Mesodermal cell (in vitro differentiated cells): ENCODE measurements around the gene NKG7.
"Not testable (repeated sequence)": the region's sequence is repeated elsewhere in the genome, so short reads cannot be mapped to it uniquely, and the experiment has no call there.

Experiments
- H3K27ac ChIP-seq: 2 replicates; pipeline ENCODE4 v1.7.0; 2013; ENCODE audit warnings: mild to moderate bottlenecking, low read depth, low read length, moderate library complexity; ENCODE audit not compliant: severe bottlenecking
- H3K36me3 ChIP-seq: 2 replicates; pipeline ENCODE4 v1.7.1; 2013; ENCODE audit warnings: mild to moderate bottlenecking, low read length, moderate library complexity; ENCODE audit not compliant: control insufficient read depth, insufficient read depth
- H3K4me1 ChIP-seq: one replicate; pipeline ENCODE4 v1.7.1; 2013; ENCODE audit warnings: mild to moderate bottlenecking, low read length; ENCODE audit not compliant: insufficient read depth, control insufficient read depth, poor library complexity, severe bottlenecking
- H3K4me3 ChIP-seq: 2 replicates; pipeline ENCODE4 v1.7.0; 2013; ENCODE audit warnings: low read length, control low read depth, mild to moderate bottlenecking; ENCODE audit not compliant: insufficient read depth, poor library complexity, severe bottlenecking; ENCODE audit errors: extremely low read depth
- H3K9me3 ChIP-seq: 2 replicates; pipeline ENCODE4 v1.7.1; 2013; ENCODE audit warnings: mild to moderate bottlenecking, low read length, moderate library complexity; ENCODE audit not compliant: control insufficient read depth
- WGBS, 2 experiments: methylation state at CpG; one replicate each; pipeline ENCODE4 v1.1.5; 2013; ENCODE audit warnings: missing lambda C conversion rate in 2 of 2; ENCODE audit not compliant: insufficient coverage in 2 of 2; 5-methylcytosine and 5-hydroxymethylcytosine counted together

The NKG7 gene

GRCh38 chr19:51410950-51411748 lies 38.7 kb upstream of the NKG7 start:
- Histone ChIP-seq H3K4me1 (peaks cover 6% of the 10 kb centered on the region), H3K9me3 (peaks cover 4% of the 10 kb centered on the region), H3K4me3 (no peak overlapping the region), H3K36me3 (no peaks in the 10 kb centered on the region), H3K27ac (no peak overlapping the region)
- 88 to 98% methylated on average over 11 of the region's 15 CpGs for WGBS, 2 experiments

DNA sequence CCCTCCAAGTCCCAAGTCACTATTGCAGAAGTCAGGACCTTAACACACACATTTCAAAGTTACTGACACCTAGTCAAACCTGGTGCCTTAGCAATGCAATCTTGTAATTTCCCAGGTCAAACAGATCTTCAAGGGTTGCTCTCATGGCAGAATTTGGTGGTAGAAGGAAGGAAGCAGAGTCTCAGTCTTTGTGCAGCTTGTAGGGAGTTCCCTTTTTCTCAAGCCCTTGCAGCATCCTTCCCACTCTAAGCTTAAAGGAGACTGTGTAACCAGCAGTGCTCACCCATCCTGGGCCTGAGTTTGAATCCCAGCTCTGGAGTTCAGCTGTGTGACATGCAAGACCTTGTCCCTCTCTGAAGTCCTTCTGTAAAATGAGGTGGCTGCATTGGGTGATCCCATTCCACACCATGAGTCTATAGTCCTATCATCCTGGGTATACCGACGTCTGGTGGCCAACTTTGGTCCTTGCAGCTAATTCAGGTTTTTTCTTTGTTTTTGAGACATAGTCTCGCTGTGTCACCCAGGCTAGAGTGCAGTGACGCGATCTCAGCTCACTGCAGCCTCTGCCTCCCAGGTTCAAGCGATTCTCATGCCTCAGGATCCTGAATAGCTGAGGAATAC lies 35.2 kb upstream of the NKG7 start:
- 70 to 80% methylated on average over 6 of the region's 6 CpGs for WGBS, 2 experiments

GRCh38 chr19:51402117-51402516 lies 29.7 kb upstream of the NKG7 start:
- Histone ChIP-seq H3K4me1 (no peaks in the 10 kb centered on the region), H3K9me3 (peaks cover 44% of the 10 kb centered on the region), H3K4me3 (no peak overlapping the region), H3K27ac (no peak overlapping the region), H3K36me3 (no peaks in the 10 kb centered on the region)
- 95% methylated on average over 9 of the region's 9 CpGs for WGBS, 2 experiments

More for the DNA sequence above, 35.2 kb upstream of the NKG7 start:
- no peak overlapping the region for H3K27ac ChIP-seq
- H3K9me3 ChIP-seq = peaks cover 23% of the 10 kb centered on the region
- no peaks in the 10 kb centered on the region for H3K36me3 ChIP-seq
- H3K4me3 ChIP-seq = no peak overlapping the region
- peaks cover 6% of the 10 kb centered on the region for H3K4me1 ChIP-seq

DNA sequence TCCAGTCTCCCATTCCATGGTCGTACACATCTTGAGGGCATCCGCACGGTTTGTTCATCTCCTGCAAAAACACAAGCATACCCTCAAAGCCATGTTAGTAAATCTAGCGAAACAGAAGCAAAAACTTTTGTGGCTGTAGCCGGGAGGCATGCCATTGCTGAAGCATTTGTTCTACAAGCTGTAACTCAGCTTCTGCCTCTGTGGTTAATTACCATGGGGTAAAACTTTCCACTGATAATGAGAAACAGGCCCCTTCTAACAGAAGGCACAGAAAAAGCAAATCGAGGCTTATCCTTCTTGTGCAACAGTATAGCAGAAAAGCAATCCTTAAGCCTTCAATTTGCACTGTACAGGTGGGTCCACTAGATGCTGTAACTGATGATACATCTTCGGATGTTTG lies 27.5 kb upstream of the NKG7 start:
- peaks cover 33% of the 10 kb centered on the region for H3K9me3 ChIP-seq
- not testable (repeated sequence) for H3K36me3 ChIP-seq, H3K4me1 ChIP-seq, H3K27ac ChIP-seq, H3K4me3 ChIP-seq
- 92 to 100% methylated on average over 5 to 6 of the region's 7 CpGs for WGBS, 2 experiments

- peaks cover 30% of the 10 kb centered on the region for H3K9me3 ChIP-seq
- H3K36me3 ChIP-seq = no peaks in the 10 kb centered on the region
- 40% methylated on average over 1 of the region's 5 CpGs; no CpG with 5 or more reads in 1 of the 2 experiments for WGBS, 2 experiments
- no peak overlapping the region for H3K4me3 ChIP-seq
- H3K4me1 ChIP-seq = no peaks in the 10 kb centered on the region
- H3K27ac ChIP-seq = no peak overlapping the region
Observed at GRCh38 chr19:51399231-51399630, 26.8 kb upstream of the NKG7 start.

- Histone ChIP-seq H3K4me1 (no peaks in the 10 kb centered on the region), H3K9me3 (peaks cover 25% of the 10 kb centered on the region), H3K36me3 (no peaks in the 10 kb centered on the region), H3K27ac (peak overlapping the region; percentile 58), H3K4me3 (no peak overlapping the region)
- WGBS, 2 experiments = 65 to 71% methylated on average over 3 to 4 of the region's 7 CpGs
Observed at GRCh38 chr19:51398096-51398704, 25.7 kb upstream of the NKG7 start.

- 87 to 96% methylated on average over 9 of the region's 9 CpGs for WGBS, 2 experiments
- H3K4me1 ChIP-seq, H3K4me3 ChIP-seq, H3K36me3 ChIP-seq: not testable (repeated sequence)
- Histone ChIP-seq H3K27ac (peak overlapping the region; percentile 58), H3K9me3 (peaks cover 19% of the 10 kb centered on the region)
Observed at GRCh38 chr19:51397453-51397852, 25.0 kb upstream of the NKG7 start.

- Histone ChIP-seq H3K36me3 (no peaks in the 10 kb centered on the region), H3K4me3 (no peak overlapping the region), H3K27ac (no peak overlapping the region), H3K9me3 (peaks cover 6% of the 10 kb centered on the region), H3K4me1 (no peaks in the 10 kb centered on the region)
- WGBS, 2 experiments = 84% methylated on average over 2 of the region's 2 CpGs; no CpG with 5 or more reads in 1 of the 2 experiments
Observed at GRCh38 chr19:51396175-51396574, 23.7 kb upstream of the NKG7 start.

DNA sequence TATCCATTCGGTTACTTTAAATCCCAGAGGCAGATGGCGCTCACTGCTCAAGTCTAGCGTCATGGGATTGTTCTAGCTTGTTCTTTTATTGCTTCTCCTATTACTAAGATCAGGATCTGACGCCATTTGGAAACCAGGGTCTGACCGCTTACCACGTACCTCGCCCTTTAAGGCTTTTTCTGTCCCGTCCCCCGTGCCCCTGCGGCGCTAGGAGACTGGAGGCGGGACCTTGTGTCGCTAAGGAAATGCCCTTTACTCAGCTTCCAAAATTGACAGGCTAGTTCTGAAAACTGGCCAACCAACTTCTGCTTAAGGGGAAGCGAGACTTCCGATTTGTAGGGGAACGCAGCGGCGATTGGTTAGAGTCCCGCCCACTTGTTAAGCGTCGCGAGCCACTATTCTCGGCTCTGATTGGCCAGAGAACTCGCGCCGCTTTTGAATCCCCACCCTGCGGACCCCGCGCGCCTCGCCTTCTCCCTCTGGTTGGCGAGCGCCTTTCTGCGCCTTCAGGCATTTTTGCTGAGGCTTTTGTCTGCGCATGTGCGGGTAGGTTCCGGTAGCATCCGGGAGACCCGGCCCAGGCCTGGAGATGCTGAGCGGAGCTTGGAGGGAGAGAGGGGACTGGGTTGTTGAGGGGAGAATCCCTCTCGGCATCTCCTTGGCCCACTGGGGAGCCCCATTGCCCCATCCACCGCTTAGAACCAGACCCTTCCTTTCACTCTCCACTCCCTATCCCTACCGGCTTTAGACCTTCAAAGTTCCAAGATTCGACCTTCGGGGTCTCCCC lies 21.8 kb upstream of the NKG7 start:
- whole genome bisulfite sequencing, 2 experiments = 1 to 4% methylated on average over 35 to 41 of the region's 45 CpGs
- Histone ChIP-seq H3K4me1 (no peaks in the 10 kb centered on the region), H3K27ac (peak overlapping the region; percentile 79), H3K36me3 (no peaks in the 10 kb centered on the region), H3K9me3 (no peaks in the 10 kb centered on the region), H3K4me3 (peak overlapping the region; percentile 50)

- Histone ChIP-seq H3K4me1 (no peaks in the 10 kb centered on the region), H3K9me3 (no peaks in the 10 kb centered on the region), H3K4me3 (no peak overlapping the region), H3K36me3 (no peaks in the 10 kb centered on the region), H3K27ac (no peak overlapping the region)
- no CpG with 5 or more reads among the region's 1 CpG for WGBS, 2 experiments
Observed at GRCh38 chr19:51392701-51393100, 20.2 kb upstream of the NKG7 start.
